Jurkat, Clone E6-1 (cell line): Measurements from ENCODE around the gene CCDC12.

ENCODE experiments used
- DNase-seq: peaks from one replicate; pipeline ENCODE4 v3.0.0-alpha.2; 2011; ENCODE audit warnings: low read depth, low spot score
- H3K4me3 ChIP-seq: 2 replicates; pipeline ENCODE4 v1.5.1; 2011; ENCODE audit warnings: mild to moderate bottlenecking, low read length, control low read depth, moderate library complexity

CCDC12 gene

DNA sequence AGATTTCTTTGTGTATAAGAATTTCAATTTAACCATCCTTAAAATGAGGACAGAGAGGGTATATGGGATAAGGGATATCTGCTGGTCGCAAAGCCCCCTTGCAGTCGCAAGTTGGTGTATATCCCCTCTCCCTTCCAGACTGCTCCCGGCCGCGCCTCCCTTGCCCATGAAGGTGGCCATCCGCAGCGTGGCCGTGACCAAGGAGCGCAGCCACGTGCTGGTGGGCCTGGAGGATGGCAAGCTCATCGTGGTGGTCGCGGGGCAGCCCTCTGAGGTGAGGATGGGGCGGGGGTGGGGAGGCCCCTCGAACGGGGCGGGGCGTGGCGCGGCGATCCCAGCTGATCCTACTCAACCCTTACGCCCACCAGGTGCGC, 32.3 kb upstream of the CCDC12 start:
- no peak for DNase-seq
- no peak overlapping the region for H3K4me3 ChIP-seq

GRCh38 chr3:47008234-47008796, 31.8 kb upstream of the CCDC12 start:
- no peak overlapping the region for H3K4me3 ChIP-seq
- DNase-seq = no peak

DNA sequence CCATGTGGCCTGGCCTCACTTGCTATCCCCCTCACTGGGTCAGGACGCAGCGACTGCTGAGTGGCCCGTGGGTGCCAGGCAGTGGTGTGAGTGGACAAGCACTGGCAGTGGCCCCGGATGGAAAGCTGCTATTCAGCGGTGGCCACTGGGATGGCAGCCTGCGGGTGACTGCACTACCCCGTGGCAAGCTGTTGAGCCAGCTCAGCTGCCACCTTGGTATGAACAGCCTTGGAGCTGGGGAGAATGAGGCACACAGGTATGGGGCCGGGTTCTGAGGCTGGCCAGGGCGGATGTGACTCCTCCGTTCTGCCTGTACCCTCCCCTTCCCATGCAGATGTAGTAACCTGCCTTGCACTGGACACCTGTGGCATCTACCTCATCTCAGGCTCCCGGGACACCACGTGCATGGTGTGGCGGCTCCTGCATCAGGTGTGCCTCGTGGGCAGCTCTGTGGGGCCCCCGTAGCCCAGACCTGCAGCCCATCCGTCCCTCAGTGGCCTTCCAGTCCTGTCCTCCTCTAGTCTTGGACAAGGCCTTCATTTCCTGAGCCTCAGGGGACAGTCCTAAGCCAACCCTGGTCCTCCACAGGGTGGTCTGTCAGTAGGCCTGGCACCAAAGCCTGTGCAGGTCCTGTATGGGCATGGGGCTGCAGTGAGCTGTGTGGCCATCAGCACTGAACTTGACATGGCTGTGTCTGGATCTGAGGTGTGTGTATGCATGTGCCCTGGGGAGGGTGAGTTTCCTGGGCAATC, 31.1 kb upstream of the CCDC12 start:
- no peak for DNase-seq
- H3K4me3 ChIP-seq = no peak overlapping the region

DNA sequence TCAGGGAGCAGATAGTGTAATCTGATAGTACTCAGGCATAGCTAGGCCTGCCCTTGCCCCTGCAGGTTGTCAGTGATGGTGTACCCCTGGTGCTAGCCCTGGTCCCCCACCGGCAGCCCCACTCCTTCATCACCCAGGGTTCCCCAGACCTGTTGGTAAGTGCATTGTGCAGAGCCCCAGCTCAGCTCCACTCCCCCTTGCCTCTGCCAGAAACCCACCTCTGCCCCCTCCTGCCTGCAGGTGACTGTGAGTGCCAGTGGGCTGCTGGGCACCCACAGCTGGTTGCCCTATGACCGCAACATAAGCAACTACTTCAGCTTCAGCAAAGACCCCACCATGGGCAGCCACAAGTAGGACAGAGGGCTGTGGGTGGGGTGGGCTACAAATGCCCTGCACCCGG, 30.5 kb upstream of the CCDC12 start:
- no peak overlapping the region for H3K4me3 ChIP-seq

DNA sequence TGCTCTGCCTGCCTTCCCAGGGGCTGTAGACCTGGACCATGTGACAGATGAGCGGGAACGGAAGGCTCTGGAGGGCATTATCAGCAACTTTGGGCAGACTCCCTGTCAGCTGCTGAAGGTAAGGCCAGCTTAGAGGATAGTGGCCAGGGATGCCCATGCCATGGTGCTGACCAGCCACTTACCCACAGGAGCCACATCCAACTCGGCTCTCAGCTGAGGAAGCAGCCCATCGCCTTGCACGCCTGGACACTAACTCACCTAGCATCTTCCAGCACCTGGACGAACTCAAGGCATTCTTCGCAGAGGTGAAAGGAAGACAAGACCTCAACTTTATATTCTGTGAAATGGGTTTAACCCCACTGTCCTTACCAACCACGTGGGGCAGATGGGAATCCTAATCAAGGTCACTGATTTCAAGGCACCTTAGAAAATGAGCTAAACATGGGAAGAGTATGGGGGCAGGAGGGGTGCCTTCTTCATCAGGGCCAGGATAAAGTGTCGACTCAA, 29.7 kb upstream of the CCDC12 start:
- DNase-seq = no peak
- no peak overlapping the region for H3K4me3 ChIP-seq

More for the DNA sequence above, 30.5 kb upstream of the CCDC12 start:
- no peak for DNase-seq

GRCh38 chr3:47005212-47006144, 28.9 kb upstream of the CCDC12 start:
- no peak for DNase-seq
- no peak overlapping the region for H3K4me3 ChIP-seq

DNA sequence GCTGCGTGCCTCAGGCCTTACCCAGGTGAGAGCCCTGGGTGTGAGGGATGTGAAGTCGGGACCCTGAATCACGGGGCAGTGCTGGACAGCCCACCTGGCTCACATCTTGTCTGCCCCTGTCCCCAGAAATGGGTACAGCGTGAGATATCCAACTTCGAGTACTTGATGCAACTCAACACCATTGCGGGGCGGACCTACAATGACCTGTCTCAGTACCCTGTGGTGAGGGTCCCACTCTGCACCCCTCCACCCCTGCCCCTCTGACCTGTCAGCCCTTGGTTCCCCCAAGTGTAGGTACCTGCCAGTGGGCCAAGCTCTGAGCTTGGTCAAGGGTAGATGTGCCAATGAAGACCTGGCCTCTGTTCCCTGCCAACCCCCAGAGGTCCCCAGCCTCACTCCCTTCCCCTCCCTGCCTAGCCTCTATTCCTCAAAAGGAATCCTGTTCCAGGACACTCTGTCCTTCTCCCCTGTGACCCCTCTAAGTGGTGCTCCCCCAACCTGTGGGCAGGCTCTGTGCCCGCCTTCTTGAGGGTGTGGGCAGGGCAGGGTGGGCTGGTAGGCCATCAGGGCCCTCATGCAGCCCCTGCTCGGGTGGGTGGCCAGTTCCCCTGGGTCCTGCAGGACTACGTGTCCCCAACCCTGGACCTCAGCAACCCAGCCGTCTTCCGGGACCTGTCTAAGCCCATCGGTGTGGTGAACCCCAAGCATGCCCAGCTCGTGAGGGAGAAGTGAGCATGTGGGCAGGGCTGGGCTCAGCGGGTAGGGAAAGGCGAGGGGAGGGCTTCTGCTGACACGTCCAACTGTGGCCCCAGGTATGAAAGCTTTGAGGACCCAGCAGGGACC, 28.0 kb upstream of the CCDC12 start:
- no peak for DNase-seq
- no peak overlapping the region for H3K4me3 ChIP-seq

DNA sequence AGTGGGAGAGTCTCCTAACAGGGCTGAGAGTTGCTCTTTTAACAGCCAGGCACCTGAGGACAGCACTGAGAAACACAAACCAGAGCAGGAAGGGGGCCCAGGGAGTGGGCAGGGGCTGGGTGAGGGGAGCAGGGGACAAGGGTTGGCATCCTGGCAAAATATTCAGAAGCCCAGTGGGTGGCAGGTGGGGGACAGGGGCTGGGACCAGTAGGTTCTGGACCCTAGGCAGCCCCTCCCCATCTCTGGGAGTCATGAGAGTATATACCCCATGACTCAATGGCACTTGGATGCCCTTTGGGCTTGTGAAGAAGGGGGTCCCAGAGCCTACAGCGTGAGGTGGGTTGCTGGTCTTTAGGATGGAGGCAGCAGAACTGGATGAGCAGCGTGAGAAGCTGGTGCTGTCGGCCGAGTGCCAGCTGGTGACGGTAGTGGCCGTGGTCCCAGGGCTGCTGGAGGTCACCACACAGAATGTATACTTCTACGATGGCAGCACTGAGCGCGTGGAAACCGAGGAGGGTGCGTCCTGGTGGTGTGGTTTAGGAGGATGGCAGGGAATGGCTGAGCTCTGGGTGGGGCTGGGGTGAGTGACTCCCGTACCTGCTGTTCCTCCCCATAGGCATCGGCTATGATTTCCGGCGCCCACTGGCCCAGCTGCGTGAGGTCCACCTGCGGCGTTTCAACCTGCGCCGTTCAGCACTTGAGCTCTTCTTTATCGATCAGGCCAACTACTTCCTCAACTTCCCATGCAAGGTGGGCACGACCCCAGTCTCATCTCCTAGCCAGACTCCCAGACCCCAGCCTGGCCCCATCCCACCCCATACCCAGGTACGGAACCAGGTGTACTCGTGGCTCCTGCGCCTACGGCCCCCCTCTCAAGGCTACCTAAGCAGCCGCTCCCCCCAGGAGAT, 27.2 kb upstream of the CCDC12 start:
- DNase-seq = no peak
- no peak overlapping the region for H3K4me3 ChIP-seq

DNA sequence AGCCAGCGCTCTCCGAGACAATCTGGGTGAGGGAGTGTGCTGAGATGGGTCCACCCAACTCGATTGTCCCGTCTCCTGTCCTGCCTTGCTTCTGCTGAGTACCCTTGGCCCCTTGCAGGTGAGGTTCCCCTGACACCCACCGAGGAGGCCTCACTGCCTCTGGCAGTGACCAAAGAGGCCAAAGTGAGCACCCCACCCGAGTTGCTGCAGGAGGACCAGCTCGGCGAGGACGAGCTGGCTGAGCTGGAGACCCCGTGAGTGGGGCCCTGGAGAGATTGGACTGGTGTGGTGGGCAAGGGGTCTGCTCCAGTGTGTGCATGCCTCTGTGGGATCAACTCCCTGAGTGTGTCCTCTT, 26.5 kb upstream of the CCDC12 start:
- H3K4me3 ChIP-seq = no peak overlapping the region
- no peak for DNase-seq

- no peak overlapping the region for H3K4me3 ChIP-seq
- DNase-seq = no peak
Observed at GRCh38 chr3:47002171-47003055, 25.9 kb upstream of the CCDC12 start.

GRCh38 chr3:47001731-47002170, 25.2 kb upstream of the CCDC12 start:
- no peak overlapping the region for H3K4me3 ChIP-seq
- DNase-seq = no peak

GRCh38 chr3:47000922-47001730, 24.6 kb upstream of the CCDC12 start:
- no peak overlapping the region for H3K4me3 ChIP-seq
- DNase-seq = no peak

GRCh38 chr3:47000198-47000815, 23.8 kb upstream of the CCDC12 start:
- no peak for DNase-seq
- H3K4me3 ChIP-seq = no peak overlapping the region

DNA sequence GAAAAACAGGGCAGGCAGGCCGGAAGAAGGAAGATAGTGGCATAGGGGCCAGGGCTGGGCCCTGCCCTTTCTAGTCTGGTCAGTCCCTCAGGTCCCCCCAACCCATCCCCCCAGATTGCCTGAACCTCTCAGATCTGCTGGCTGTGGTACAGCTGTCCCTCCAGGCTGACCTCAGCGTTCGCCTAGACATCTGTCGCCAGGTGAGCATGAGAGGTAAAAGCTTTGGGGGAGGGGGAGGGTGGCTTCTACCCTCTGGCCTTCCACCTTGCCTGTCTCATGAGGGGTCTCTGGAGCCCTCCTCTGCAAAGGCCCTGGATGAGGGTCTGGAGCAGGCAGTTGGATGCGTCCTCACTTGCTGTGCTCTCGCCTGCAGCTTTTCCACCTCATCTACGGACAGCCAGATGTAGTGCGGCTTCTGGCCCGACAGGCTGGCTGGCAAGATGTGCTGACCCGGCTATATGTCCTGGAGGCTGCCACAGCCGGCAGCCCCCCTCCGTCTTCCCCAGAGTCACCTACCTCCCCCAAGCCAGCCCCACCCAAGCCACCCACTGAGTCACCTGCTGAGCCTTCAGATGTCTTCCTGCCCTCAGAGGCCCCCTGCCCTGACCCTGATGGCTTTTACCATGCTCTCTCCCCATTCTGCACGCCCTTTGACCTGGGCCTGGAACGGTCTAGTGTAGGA, 23.1 kb upstream of the CCDC12 start:
- no peak overlapping the region for H3K4me3 ChIP-seq
- DNase-seq = no peak

DNA sequence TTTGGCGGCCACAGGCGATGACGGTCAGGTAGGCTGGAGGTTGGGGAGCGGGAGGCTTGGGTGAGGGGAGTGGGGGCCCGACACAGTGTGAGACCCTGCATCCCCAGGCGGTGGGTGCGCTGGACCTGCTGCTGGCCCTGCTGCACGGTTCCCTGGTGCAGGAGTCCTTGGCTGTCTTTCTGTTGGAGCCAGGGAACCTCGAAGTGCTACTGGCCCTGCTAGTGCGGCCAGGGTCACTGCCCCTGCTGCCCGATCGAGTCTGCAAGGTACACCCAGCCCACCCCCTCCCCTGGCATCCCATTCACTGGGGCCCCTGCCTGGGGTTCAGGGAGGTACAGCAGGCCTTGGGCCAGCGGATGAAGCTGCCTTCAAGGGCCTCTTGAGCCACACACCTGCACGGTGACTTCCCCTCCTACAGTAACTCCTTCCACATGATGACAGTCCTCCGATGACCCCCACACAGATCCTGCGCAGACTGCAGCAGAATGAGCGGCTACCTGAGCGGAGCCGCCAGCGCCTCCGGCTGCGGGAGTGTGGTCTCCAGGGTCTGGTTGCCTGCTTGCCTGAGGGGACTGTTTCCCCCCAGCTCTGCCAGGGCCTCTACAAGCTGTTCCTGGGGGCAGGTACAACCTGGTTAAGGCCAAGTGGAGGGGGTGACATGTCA, 22.4 kb upstream of the CCDC12 start:
- H3K4me3 ChIP-seq = no peak overlapping the region
- DNase-seq = no peak
